IMR-90 (cell line): ENCODE data around the gene CYP4F2. TPM values are rescaled to one million over a fixed set of nuclear protein-coding genes. Genes with fewer than 3 reads are reported as not detected.

Experiments used
- ATAC-seq: fragments of 200-7000 bp; cut with Tn5 transposase; 2 replicates; pipeline ENCODE4 v1.9.1; 2020; ENCODE audit warnings: low read depth, mild to moderate bottlenecking, moderate library complexity
- BruUV-seq: library from RNA; stranded (reverse); fragments of 400-500 nt; replicated peaks from 2 replicates; lab custom pipeline; 2021; lab: Mats Ljungman, UMichigan
- CTCF ChIA-PET: fragments of 300-600 bp; formaldehyde crosslinking; extraction: SDS; loops from one replicate; lab custom pipeline; 2021; ENCODE audit warnings: antibody characterized with exemption; lab: Yijun Ruan, JAX
- POLR2A ChIA-PET: fragments of 300-600 bp; sonication (Branson Sonifier 250); formaldehyde crosslinking; loops from one replicate; lab custom pipeline; 2022; ENCODE audit warnings: antibody characterized with exemption; ENCODE audit not compliant: unreplicated experiment; lab: Charles Lee
- DNase-seq: peaks from one replicate; pipeline ENCODE4 v3.0.0; 2013
- H2AFZ ChIP-seq: replicated peaks from 2 replicates; pipeline ENCODE3; 2013; ENCODE audit warnings: low read length, mild to moderate bottlenecking; ENCODE audit not compliant: poor library complexity
- H2AK5ac ChIP-seq: 2 replicates; pipeline ENCODE4 v1.6.1; 2013; ENCODE audit warnings: low read depth, low read length, inconsistent platforms
- H2AK9ac ChIP-seq: replicated peaks from 2 replicates; pipeline ENCODE3; 2013; ENCODE audit warnings: mild to moderate bottlenecking, low read depth, low read length, moderate library complexity; ENCODE audit not compliant: poor library complexity
- H2BK120ac ChIP-seq: 2 replicates; pipeline ENCODE4 v1.6.1; 2013; ENCODE audit warnings: low read depth, low read length, inconsistent platforms
- H2BK15ac ChIP-seq: 3 replicates; pipeline ENCODE4 v1.6.1; 2013; ENCODE audit warnings: low read depth, low read length, inconsistent platforms
- H2BK20ac ChIP-seq: 2 replicates; pipeline ENCODE4 v1.6.1; 2013; ENCODE audit warnings: low read depth, mild to moderate bottlenecking, inconsistent platforms, low read length, moderate library complexity
- H2BK5ac ChIP-seq: 2 replicates; pipeline ENCODE4 v1.6.1; 2013; ENCODE audit warnings: mild to moderate bottlenecking, low read depth, low read length, inconsistent platforms; ENCODE audit not compliant: poor library complexity, severe bottlenecking
- H3K14ac ChIP-seq: replicated peaks from 2 replicates; pipeline ENCODE4 v1.6.1; 2013; ENCODE audit warnings: low read depth, low read length, inconsistent platforms
- H3K18ac ChIP-seq: 2 replicates; pipeline ENCODE4 v1.6.1; 2013; ENCODE audit warnings: low read depth, low read length, control low read depth
- H3K23ac ChIP-seq: 2 replicates; pipeline ENCODE4 v1.6.1; 2013; ENCODE audit warnings: low read depth, low read length, inconsistent platforms
- H3K27ac ChIP-seq: 2 replicates; pipeline ENCODE4 v1.5.1; 2013; ENCODE audit warnings: mild to moderate bottlenecking, control low read depth, low read length; ENCODE audit not compliant: insufficient read depth
- H3K27me3 ChIP-seq: 2 replicates; pipeline ENCODE4 v1.6.1; 2013; ENCODE audit warnings: low read length; ENCODE audit not compliant: control insufficient read depth, insufficient read depth
- H3K36me3 ChIP-seq: 2 replicates; pipeline ENCODE4 v1.6.1; 2013; ENCODE audit warnings: low read length, mixed read lengths; ENCODE audit not compliant: control insufficient read depth, insufficient read depth
- H3K4ac ChIP-seq: 2 replicates; pipeline ENCODE4 v1.6.1; 2013; ENCODE audit warnings: low read depth, low read length, inconsistent platforms
- H3K4me1 ChIP-seq: 2 replicates; pipeline ENCODE4 v1.6.1; 2013; ENCODE audit warnings: low read length, mixed read lengths; ENCODE audit not compliant: control insufficient read depth, insufficient read depth
- H3K4me2 ChIP-seq: 2 replicates; pipeline ENCODE4 v1.6.1; 2013; ENCODE audit warnings: low read depth, mild to moderate bottlenecking, control low read depth, low read length, moderate library complexity
- H3K4me3 ChIP-seq: 2 replicates; pipeline ENCODE4 v1.5.1; 2013; ENCODE audit warnings: low read depth, mild to moderate bottlenecking, control low read depth, low read length, moderate library complexity; ENCODE audit not compliant: insufficient read depth
- H3K56ac ChIP-seq: 2 replicates; pipeline ENCODE4 v1.6.1; 2013; ENCODE audit warnings: low read length, inconsistent platforms; ENCODE audit not compliant: insufficient read depth; ENCODE audit errors: extremely low read depth
- H3K79me1 ChIP-seq, 2 experiments: 2 replicates each; pipeline ENCODE4 v1.6.1; 2013; ENCODE audit warnings: low read length in 2 of 2, inconsistent platforms in 1 of 2, low read depth in 1 of 2
- H3K9ac ChIP-seq: 2 replicates; pipeline ENCODE4 v1.6.1; 2013; ENCODE audit warnings: low read depth, low read length, control low read depth
- H3K9me1 ChIP-seq: 2 replicates; pipeline ENCODE4 v1.6.1; 2013; ENCODE audit warnings: low read length, inconsistent platforms; ENCODE audit not compliant: insufficient read depth
- H3K9me3 ChIP-seq: 2 replicates; pipeline ENCODE4 v1.6.1; 2013; ENCODE audit warnings: low read length; ENCODE audit not compliant: control insufficient read depth, insufficient read depth
- H4K20me1 ChIP-seq: 2 replicates; pipeline ENCODE4 v1.6.1; 2013; ENCODE audit warnings: low read length, inconsistent platforms; ENCODE audit not compliant: insufficient read depth
- H4K5ac ChIP-seq: 2 replicates; pipeline ENCODE4 v1.6.1; 2013; ENCODE audit warnings: mild to moderate bottlenecking, low read depth, low read length, control low read depth
- H4K8ac ChIP-seq, 2 experiments: 2 replicates each; pipeline ENCODE4 v1.6.1; 2013; ENCODE audit warnings: low read depth in 2 of 2, low read length in 2 of 2, control low read depth in 1 of 2, inconsistent platforms in 1 of 2
- H4K91ac ChIP-seq: 2 replicates; pipeline ENCODE4 v1.6.1; 2013; ENCODE audit warnings: low read depth, low read length, inconsistent platforms; ENCODE audit not compliant: insufficient read depth
- BHLHE40 ChIP-seq: fragments of 150-350 bp; IDR thresholded peaks from 2 replicates; pipeline ENCODE4 v1.6.1; 2016; ENCODE audit warnings: mild to moderate bottlenecking, low read depth, low read length
- CEBPB ChIP-seq: IDR thresholded peaks from 2 replicates; pipeline ENCODE4 v1.6.1; 2012; ENCODE audit warnings: low read depth, low read length, improper control_type of control experiment
- CHD1 ChIP-seq: IDR thresholded peaks from 2 replicates; pipeline ENCODE4 v1.6.1; 2012; ENCODE audit warnings: low read depth, low read length, improper control_type of control experiment
- FOS ChIP-seq: fragments of 150-350 bp; IDR thresholded peaks from 2 replicates; pipeline ENCODE4 v1.6.1; 2016; ENCODE audit warnings: low read depth, low read length
- MXI1 ChIP-seq: IDR thresholded peaks from 2 replicates; pipeline ENCODE4 v1.6.1; 2012; ENCODE audit warnings: low read depth, mild to moderate bottlenecking, low read length, moderate library complexity, borderline replicate concordance
- NFE2L2 ChIP-seq: fragments of 150-350 bp; IDR thresholded peaks from 2 replicates; pipeline ENCODE4 v1.6.1; 2016; ENCODE audit warnings: low read depth, mild to moderate bottlenecking, low read length
- POLR2A ChIP-seq: IDR thresholded peaks from 2 replicates; pipeline ENCODE4 v1.6.1; 2012; ENCODE audit warnings: mild to moderate bottlenecking, low read depth, low read length
- RAD21 ChIP-seq: IDR thresholded peaks from 2 replicates; pipeline ENCODE4 v1.6.1; 2012; ENCODE audit warnings: low read length, improper control_type of control experiment
- RCOR1 ChIP-seq: IDR thresholded peaks from 2 replicates; pipeline ENCODE4 v1.6.1; 2012; ENCODE audit warnings: mild to moderate bottlenecking, low read length, improper control_type of control experiment; ENCODE audit not compliant: insufficient replicate concordance
- RFX5 ChIP-seq: IDR thresholded peaks from 2 replicates; pipeline ENCODE4 v1.8.0; 2012; ENCODE audit warnings: low read depth, mild to moderate bottlenecking, low read length, moderate library complexity
- SMC3 ChIP-seq: fragments of 150-350 bp; IDR thresholded peaks from 2 replicates; pipeline ENCODE4 v1.6.1; 2016; ENCODE audit warnings: low read depth, mild to moderate bottlenecking, antibody characterized with exemption, low read length, moderate library complexity
- WGBS, 2 experiments: methylation state at CpG; one replicate each; pipeline versions ENCODE4 v1.1.5 to v1.1.7; 2013; ENCODE audit warnings: missing lambda C conversion rate in 2 of 2; ENCODE audit not compliant: insufficient read length in 1 of 2; ENCODE audit errors: extremely low coverage in 2 of 2; 5-methylcytosine and 5-hydroxymethylcytosine counted together
- dilution Hi-C: fragments of 300-500 bp; cut with HindIII; formaldehyde crosslinking; loops from one replicate; pipeline ENCODE4 v1.14.3; 2018; ENCODE audit warnings: low sequenced_read_pairs; ENCODE audit not compliant: unreplicated experiment
- in situ Hi-C: fragments of 300-500 bp; cut with MboI; formaldehyde crosslinking; loops from 3 replicates; pipeline ENCODE4 v1.14.3; 2019; ENCODE audit warnings: low sequenced_read_pairs, inconsistent platforms, mixed read lengths
- intact Hi-C: fragments of 100-400 bp; cut with micrococcal nuclease; formaldehyde crosslinking; loops from 2 replicates; pipeline ENCODE4 v1.10.0; 2022
- polyA plus RNA-seq, 3 experiments: library from polyadenylated mRNA; depleted of rRNA; stranded (reverse); fragments of >200 nt; gene quantifications; 2 replicates each; pipeline ENCODE4 v1.2.3, GENCODE V29; 2012; ENCODE audit warnings: low replicate concordance in 1 of 3
- total RNA-seq: library from RNA; depleted of rRNA; stranded (reverse); fragments of >200 nt; gene quantifications from 2 replicates; pipeline ENCODE4 v1.2.3, GENCODE V29; 2012
- TF ChIP-seq, protein P1 (sequence below): conservative IDR thresholded peaks from 2 replicates; pipeline ENCODE4 v1.5.1; 2012; ENCODE audit warnings: mild to moderate bottlenecking, low read depth, low read length, improper control_type of control experiment
- TF ChIP-seq, protein P2 (sequence below): fragments of 150-350 bp; IDR thresholded peaks from 2 replicates; pipeline ENCODE4 v1.6.1; 2017; ENCODE audit warnings: mild to moderate bottlenecking, antibody characterized with exemption, low read length, low read depth
- TF ChIP-seq, protein P3 (sequence below): fragments of 150-350 bp; IDR thresholded peaks from 2 replicates; pipeline ENCODE4 v1.6.1; 2016; ENCODE audit warnings: low read depth, mild to moderate bottlenecking, low read length, moderate library complexity, borderline replicate concordance

CYP4F2 gene
- total and polyA plus RNA-seq, 2 of the 4 experiments (the other 2 are of a cell fraction) = not detected

DNA sequence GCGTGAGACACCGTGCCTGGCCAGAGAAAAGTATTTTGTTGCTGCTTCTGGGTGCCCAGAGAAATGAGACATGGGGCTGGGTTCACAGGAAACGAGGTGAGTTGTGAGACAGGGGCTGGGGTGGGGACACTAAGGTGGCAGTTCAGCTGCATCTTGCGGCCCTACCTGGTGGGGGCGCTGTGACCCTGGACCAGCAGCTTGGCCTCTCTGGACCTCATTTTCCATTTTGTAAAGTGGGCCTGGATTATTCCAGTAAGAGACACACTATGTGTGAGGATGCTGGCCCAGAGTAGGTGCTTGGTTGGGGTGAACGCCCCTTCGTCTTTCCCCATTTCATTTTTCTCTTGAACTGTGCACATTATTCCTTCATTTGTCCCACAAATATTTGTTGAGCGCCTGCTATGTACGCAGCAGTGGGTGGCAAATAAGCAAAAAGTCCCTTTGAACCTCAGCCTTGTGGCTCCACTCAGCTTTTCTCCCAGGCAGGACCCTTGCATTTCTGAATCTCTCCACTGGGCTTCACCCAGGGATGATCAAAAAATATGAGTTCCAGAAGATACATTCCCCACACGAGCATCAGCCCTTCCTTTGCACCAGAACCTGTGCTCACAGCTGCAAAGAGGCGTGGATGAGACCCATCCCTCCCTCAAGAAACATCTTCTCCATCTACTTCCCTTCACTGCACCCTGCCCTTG, 55.9 kb downstream of the CYP4F2 start:
- Histone ChIP-seq H3K56ac (no peak overlapping the region), H3K27me3 (no peaks in the 10 kb centered on the region), H3K4ac (no peak overlapping the region), H4K20me1 (no peaks in the 10 kb centered on the region), H3K36me3 (no peaks in the 10 kb centered on the region), H3K27ac (no peak overlapping the region), H4K8ac (no peak overlapping the region), H2AK5ac (no peak overlapping the region), H3K4me3 (no peak overlapping the region), H3K14ac (no peak overlapping the region), H3K79me1 (no peaks in the 10 kb centered on the region), H2AK9ac (no peak overlapping the region), H3K4me1 (no peaks in the 10 kb centered on the region), H4K5ac (no peak overlapping the region), H2BK15ac (no peak overlapping the region), H4K91ac (no peak overlapping the region), H2AFZ (no peak overlapping the region), H3K4me2 (no peak overlapping the region), H3K9me1 (no peaks in the 10 kb centered on the region), H2BK120ac (no peak overlapping the region), H2BK5ac (no peak overlapping the region), H2BK20ac (no peak overlapping the region), H3K23ac (no peak overlapping the region), H3K9ac (no peak overlapping the region), H3K9me3 (no peaks in the 10 kb centered on the region), H3K18ac (no peak overlapping the region)
- in situ Hi-C loops (loop anchor here (25.0 kb wide), 1 partner anchor 345 kb away; the partner anchor contains the start of genes AP1M1 and FAM32A), dilution Hi-C loops (no loop called here), intact Hi-C loops (no loop called here)
- ATAC-seq (no peak), DNase-seq (no peak)
- WGBS, 2 experiments = 35% methylated on average over 5 of the region's 11 CpGs; no CpG with 5 or more reads in 1 of the 2 experiments
- no peak for TF ChIP-seq NFE2L2
- no peak for TF ChIP-seq FOS
- no peak for TF ChIP-seq RCOR1
- TF ChIP-seq, protein P1, sequence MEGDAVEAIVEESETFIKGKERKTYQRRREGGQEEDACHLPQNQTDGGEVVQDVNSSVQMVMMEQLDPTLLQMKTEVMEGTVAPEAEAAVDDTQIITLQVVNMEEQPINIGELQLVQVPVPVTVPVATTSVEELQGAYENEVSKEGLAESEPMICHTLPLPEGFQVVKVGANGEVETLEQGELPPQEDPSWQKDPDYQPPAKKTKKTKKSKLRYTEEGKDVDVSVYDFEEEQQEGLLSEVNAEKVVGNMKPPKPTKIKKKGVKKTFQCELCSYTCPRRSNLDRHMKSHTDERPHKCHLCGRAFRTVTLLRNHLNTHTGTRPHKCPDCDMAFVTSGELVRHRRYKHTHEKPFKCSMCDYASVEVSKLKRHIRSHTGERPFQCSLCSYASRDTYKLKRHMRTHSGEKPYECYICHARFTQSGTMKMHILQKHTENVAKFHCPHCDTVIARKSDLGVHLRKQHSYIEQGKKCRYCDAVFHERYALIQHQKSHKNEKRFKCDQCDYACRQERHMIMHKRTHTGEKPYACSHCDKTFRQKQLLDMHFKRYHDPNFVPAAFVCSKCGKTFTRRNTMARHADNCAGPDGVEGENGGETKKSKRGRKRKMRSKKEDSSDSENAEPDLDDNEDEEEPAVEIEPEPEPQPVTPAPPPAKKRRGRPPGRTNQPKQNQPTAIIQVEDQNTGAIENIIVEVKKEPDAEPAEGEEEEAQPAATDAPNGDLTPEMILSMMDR = no peak
- TF ChIP-seq, protein P2, sequence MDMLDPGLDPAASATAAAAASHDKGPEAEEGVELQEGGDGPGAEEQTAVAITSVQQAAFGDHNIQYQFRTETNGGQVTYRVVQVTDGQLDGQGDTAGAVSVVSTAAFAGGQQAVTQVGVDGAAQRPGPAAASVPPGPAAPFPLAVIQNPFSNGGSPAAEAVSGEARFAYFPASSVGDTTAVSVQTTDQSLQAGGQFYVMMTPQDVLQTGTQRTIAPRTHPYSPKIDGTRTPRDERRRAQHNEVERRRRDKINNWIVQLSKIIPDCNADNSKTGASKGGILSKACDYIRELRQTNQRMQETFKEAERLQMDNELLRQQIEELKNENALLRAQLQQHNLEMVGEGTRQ = no peak
- no peak for TF ChIP-seq RAD21
- no peak for TF ChIP-seq BHLHE40
- no peak for TF ChIP-seq SMC3
- TF ChIP-seq MXI1 = no peak
- TF ChIP-seq, protein P3, sequence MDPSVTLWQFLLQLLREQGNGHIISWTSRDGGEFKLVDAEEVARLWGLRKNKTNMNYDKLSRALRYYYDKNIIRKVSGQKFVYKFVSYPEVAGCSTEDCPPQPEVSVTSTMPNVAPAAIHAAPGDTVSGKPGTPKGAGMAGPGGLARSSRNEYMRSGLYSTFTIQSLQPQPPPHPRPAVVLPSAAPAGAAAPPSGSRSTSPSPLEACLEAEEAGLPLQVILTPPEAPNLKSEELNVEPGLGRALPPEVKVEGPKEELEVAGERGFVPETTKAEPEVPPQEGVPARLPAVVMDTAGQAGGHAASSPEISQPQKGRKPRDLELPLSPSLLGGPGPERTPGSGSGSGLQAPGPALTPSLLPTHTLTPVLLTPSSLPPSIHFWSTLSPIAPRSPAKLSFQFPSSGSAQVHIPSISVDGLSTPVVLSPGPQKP = no peak
- no peak for TF ChIP-seq POLR2A
- no peak for TF ChIP-seq CEBPB
- no peak for TF ChIP-seq RFX5
- TF ChIP-seq CHD1 = no peak
- BruUV-seq = no TSS peak
- ChIA-PET CTCF (no interaction called here), POLR2A (no interaction called here)
